NCI-H2227 (cell line): Measurements from ENCODE around the gene RAB40C.

ENCODE experiments used
- DNase-seq: peaks from one replicate; lab custom pipeline; 2025; ENCODE audit not compliant: unreplicated experiment; lab: John Stamatoyannopoulos, UW

Gene RAB40C

GRCh38 chr16:589658-590187, at the start of gene RAB40C:
Gene RAB40C (plus strand): TSS chr16:590066. CDS start chr16:590292, 226 bp downstream.
- DNase-seq: peak; percentile 98

GRCh38 chr16:540645-541340, 49.1 kb upstream of the RAB40C start:
- DNase-seq: no peak

- DNase-seq: no peak
These were observed 46.3 kb upstream of the RAB40C start for GRCh38 chr16:543301-544164.

- DNase-seq: no peak
These were observed 45.3 kb upstream of the RAB40C start for GRCh38 chr16:544517-544916.

GRCh38 chr16:546909-547770, 42.7 kb upstream of the RAB40C start:
- peak; percentile 33 for DNase-seq

- DNase-seq: no peak
These were observed 41.3 kb upstream of the RAB40C start for GRCh38 chr16:548586-548985.

GRCh38 chr16:549544-550263, 40.2 kb upstream of the RAB40C start:
- DNase-seq: no peak

GRCh38 chr16:551210-551609, 38.7 kb upstream of the RAB40C start:
- no peak for DNase-seq

- DNase-seq: no peak
These were observed 37.7 kb upstream of the RAB40C start for GRCh38 chr16:552171-552570.

- no peak for DNase-seq
These were observed 36.1 kb upstream of the RAB40C start for GRCh38 chr16:553601-554296.

- no peak for DNase-seq
These were observed 35.6 kb upstream of the RAB40C start for GRCh38 chr16:554297-554621.

GRCh38 chr16:554640-555365, 35.1 kb upstream of the RAB40C start:
- no peak for DNase-seq

GRCh38 chr16:555528-556473, 34.1 kb upstream of the RAB40C start:
- DNase-seq: no peak

GRCh38 chr16:556474-557173, 33.2 kb upstream of the RAB40C start:
- no peak for DNase-seq

- no peak for DNase-seq
These were observed 32.2 kb upstream of the RAB40C start for GRCh38 chr16:557463-558297.

GRCh38 chr16:558298-559020, 31.4 kb upstream of the RAB40C start:
- no peak for DNase-seq
